ENCODE results near the gene DDIT3.
"Not testable (repeated sequence)": the region's sequence is repeated elsewhere in the genome, so short reads cannot be mapped to it uniquely, and the experiment has no call there.

The DDIT3 gene

DNA sequence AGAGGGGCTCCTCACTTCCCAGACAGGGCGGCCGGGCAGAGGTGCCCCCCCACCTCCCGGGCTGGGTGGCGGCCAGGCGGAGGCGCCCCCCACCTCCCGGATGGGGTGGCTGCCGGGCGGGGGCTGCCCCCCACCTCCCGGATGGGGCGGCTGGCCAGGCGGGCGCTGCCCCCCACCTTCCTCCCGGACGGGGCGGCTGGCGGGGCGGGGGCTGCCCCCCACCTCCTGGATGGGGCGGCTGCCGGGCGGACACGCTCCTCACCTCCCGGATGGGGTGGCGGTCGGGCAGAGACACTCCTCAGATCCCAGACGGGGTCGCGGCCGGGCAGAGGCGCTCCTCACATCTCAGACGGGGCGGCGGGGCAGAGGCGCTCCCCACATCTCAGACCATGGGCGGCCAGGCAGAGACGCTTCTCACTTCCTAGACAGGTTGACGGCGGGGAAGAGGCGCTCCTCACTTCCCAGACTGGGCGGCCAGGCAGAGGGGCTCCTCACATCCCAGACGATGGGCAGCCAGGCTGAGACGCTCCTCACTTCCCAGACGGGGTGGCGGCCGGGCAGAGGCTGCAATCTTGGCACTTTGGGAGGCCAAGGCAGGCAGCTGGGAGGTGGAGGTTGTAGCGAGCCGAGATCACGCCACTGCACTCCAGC is 25.1 kb downstream of the DDIT3 start:
- H3K27me3 Mint-ChIP-seq; H3K4me3 Mint-ChIP-seq; H3K9me3 Mint-ChIP-seq (ENCODE audit: low read depth); H3K27ac Mint-ChIP-seq: not testable (repeated sequence)
- H3K4me1 Mint-ChIP-seq (ENCODE audit: low read depth): peaks cover 17% of the 10 kb centered on the region
- H3K36me3 Mint-ChIP-seq: peaks cover 21% of the 10 kb centered on the region

DNA sequence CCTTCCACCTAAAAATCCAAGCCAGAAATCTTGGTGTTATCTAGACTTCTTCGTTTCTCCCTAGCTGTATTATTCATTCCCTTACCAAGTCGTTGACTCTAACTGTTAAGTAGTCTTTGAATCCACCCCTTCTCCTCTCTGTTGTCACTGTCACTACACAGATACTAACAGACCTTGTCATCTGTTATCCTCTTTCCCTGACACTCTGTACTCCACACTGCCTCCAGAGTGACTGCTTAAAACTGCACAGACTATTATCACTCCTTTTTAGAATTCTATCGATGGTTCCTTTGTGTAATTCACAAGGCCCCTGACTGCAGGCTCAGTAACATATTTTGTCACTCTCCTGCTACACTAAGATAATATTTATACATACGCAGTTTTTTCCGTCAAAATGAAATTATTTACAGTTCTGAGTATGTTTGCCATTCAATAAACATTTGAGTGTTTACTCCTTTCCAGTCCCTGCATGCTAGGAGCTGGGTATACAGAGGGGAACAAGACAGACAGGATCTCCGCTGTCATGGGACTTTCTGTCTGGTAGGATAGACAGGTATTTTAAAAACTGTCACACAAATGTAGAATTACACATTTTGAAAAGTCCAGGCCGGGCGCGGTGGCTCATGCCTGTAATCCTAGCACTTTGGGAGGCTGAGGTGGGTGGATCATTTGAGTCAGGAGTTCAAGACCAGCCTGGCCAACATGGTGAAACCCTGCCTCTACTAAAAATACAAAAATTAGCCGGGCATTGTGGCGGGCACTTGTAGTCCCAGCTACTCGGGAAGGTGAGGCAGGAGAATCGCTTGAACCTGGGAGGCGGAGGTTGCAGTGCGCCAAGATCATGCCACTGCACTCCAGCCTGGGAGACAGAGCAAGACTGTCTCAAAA is 28.7 kb downstream of the DDIT3 start:
- Mint-ChIP-seq H3K4me1 (ENCODE audit: low read depth) (peaks cover 28% of the 10 kb centered on the region), H3K27me3 (no peaks in the 10 kb centered on the region), H3K9me3 (ENCODE audit: low read depth) (no peaks in the 10 kb centered on the region), H3K27ac (peak overlapping the region; percentile 76), H3K4me3 (peak overlapping the region; percentile 66), H3K36me3 (peaks cover 17% of the 10 kb centered on the region)

DNA sequence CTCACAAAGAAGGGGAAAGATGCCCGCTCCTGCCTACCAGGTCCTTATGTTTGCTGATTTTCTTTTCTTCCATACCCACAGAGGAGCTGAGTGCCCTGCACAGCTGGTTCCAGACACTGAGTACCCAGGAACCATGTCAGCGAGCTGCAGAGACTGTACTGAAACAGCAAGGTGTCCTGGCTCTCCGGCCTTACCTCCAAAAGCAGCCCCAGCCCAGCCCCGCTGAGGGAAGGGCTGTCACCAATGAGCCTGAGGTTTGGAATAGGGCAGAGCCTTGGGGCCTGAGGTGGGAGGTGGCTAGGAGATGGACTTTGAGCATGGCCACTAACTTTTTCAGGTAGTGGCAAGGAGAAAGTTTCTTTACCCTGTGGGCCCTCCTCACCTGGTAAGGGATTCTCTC is 30.2 kb downstream of the DDIT3 start:
- Mint-ChIP-seq H3K4me3 (peak overlapping the region; percentile 90), H3K27ac (no peak overlapping the region), H3K4me1 (ENCODE audit: low read depth) (peaks cover 28% of the 10 kb centered on the region), H3K36me3 (peaks cover 17% of the 10 kb centered on the region), H3K27me3 (no peaks in the 10 kb centered on the region), H3K9me3 (ENCODE audit: low read depth) (no peaks in the 10 kb centered on the region)

DNA sequence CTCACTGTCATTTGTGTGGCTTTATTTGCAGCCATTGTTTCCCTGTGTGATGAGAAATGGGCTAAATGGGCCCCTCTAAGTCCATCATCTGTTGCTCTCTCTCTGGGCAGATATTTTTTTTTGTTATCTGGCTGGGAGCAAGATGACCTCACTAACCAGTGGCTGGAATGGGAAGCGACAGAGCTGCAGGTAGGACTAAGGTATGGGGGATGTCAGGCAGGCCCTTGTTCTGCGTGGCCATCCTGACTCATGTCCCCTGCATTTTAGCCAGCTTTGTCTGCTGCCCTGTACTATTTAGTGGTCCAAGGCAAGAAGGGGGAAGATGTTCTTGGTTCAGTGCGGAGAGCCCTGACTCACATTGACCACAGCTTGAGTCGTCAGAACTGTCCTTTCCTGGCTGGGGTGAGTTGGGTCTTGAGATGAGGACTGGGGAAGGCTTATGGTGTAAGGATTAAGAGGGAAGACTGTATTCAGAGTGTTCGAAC is 31.1 kb downstream of the DDIT3 start:
- H3K9me3 Mint-ChIP-seq (ENCODE audit: low read depth): no peaks in the 10 kb centered on the region
- H3K4me1 Mint-ChIP-seq (ENCODE audit: low read depth): peaks cover 28% of the 10 kb centered on the region
- no peaks in the 10 kb centered on the region for H3K27me3 Mint-ChIP-seq
- peak overlapping the region; percentile 90 for H3K4me3 Mint-ChIP-seq
- peaks cover 17% of the 10 kb centered on the region for H3K36me3 Mint-ChIP-seq
- H3K27ac Mint-ChIP-seq: peak overlapping the region; percentile 98

DNA sequence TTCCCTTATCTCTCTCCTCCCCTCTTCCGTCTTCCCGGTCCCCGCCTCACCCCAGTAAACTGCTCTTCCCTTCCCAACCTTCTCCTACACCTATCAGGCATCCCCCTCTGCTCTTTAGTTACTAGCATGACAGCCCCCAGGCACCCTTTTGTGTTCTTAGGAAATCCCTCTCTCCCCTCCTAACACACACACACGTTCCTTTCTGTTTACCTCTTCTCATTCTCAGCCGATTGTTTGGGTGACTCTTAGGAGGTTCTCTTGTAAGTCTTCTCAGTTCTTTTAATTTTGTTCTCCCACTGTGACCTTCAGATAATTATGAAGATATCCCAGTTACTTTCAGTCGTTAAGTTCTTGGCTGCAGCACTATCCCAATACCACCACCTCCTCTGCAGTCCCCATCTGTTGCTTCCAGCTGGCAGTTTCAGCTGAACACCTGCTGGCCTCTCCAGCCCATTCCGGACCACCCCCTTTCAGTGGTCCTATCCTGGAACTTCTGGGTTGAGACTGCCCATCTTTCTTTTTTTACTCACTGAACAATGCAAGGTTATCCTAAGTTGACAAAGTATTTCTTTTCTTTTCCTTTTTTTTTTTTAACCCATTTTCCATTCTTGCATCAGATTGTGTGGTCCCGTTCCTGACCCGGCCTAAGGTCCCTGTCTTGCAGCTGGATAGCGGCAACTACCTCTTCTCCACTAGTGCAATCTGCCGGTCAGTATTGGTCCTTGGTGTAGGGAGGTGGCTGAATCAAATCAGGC is 31.7 kb downstream of the DDIT3 start:
- H3K27ac Mint-ChIP-seq: peak overlapping the region; percentile 98
- no peaks in the 10 kb centered on the region for H3K27me3 Mint-ChIP-seq
- no peaks in the 10 kb centered on the region for H3K9me3 Mint-ChIP-seq (ENCODE audit: low read depth)
- peak overlapping the region; percentile 90 for H3K4me3 Mint-ChIP-seq
- H3K36me3 Mint-ChIP-seq: peaks cover 17% of the 10 kb centered on the region
- peaks cover 28% of the 10 kb centered on the region for H3K4me1 Mint-ChIP-seq (ENCODE audit: low read depth)

DNA sequence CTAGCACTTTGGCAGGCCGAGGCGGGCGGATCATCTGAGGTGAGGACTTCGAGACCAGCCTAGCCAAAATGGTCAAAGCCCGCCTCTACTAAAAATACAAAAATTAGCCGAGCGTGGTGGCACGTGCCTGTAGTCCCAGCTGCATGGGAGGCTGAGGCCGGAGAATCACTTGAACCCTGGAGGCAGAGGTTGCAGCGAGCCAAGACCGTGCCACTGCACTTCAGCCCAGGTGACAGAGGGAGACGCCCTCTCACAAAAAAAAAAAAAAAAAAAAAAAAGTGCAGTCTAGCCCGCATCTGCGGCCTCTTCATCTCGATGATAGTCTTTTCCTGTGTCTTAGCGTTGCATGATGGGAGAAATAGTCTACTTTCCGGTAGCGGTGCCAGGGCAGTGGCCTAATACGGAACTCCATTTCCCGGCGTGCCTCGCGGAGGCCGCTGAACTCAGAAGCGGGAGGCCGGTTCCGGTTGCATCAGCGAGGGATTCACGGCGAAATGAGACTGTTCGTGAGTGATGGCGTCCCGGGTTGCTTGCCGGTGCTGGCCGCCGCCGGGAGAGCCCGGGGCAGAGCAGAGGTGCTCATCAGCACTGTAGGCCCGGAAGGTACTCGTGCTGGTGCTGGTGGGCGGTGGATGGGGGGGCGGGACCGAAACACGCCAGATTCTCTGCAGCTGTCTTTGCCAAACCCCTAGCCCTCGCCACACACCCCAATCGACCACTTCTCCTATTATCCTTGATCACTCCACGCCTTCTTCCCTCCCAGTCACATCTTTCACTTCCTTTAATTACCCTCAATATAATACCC is 32.5 kb downstream of the DDIT3 start, which contains the start of gene MARS1:
Gene MARS1 (plus strand): TSS at position 472 of the 805 bp plus-strand sequence. CDS start 23 bp downstream, at position 495.
- Mint-ChIP-seq H3K4me3 (peak within 1 kb of the TSS; percentile 90), H3K27ac (peak within 1 kb of the TSS; percentile 98), H3K36me3 (peaks cover 15% of the 10 kb centered on the region), H3K9me3 (ENCODE audit: low read depth) (no peaks in the 10 kb centered on the region), H3K27me3 (no peaks in the 10 kb centered on the region), H3K4me1 (ENCODE audit: low read depth) (peaks cover 31% of the 10 kb centered on the region)

DNA sequence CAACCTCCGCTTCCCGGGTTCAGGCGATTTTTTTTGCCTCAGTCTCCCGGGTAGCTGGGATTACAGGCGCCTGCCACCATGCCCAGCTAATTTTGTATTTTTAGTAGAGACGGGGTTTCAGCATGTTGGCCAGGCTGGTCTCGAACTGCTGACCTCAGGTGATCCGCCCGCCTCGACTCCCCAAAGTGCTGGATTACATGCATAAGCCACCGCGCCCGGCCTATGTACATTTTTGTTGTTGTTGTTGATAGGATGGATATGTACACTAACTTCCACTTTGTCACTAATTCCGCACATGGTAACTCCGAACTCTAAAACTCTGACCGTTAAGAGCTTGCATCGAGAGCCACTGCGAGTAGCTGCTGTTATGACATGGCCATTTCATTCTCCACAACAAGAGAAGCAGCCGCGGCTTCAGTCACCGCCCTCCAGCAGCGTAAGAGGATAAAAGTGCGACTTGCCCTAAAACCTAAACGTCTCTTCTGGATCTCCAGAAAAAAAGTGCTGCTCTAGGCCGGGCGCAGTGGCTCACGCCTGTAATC is 33.2 kb downstream of the DDIT3 start:
- Mint-ChIP-seq H3K4me1 (ENCODE audit: low read depth) (peaks cover 31% of the 10 kb centered on the region), H3K36me3 (peaks cover 12% of the 10 kb centered on the region), H3K4me3 (no peak overlapping the region), H3K27me3 (no peaks in the 10 kb centered on the region), H3K9me3 (ENCODE audit: low read depth) (no peaks in the 10 kb centered on the region), H3K27ac (peak overlapping the region; percentile 98)

DNA sequence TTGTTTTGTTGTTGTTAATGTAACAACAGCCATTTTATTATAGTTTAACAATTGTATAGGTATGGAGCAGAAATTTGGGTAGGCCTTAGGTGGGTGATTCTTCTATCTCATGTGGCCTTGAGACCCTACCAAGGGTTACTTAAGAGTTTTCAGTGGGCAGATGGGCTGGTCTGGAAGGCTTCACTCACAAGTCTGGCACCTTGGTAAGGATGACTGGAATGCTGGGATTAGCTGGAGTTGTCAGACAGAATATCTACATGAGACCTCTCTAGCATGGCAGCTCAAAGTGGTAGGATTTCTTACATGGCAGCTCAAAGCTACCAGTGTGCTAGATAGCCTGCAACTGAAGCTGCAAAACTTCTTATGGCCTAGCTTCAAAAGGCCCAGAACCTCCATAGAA is 34.6 kb downstream of the DDIT3 start:
- Mint-ChIP-seq H3K27me3 (no peaks in the 10 kb centered on the region), H3K9me3 (ENCODE audit: low read depth) (no peaks in the 10 kb centered on the region), H3K27ac (no peak overlapping the region), H3K36me3 (peaks cover 10% of the 10 kb centered on the region), H3K4me1 (ENCODE audit: low read depth) (peaks cover 39% of the 10 kb centered on the region), H3K4me3 (no peak overlapping the region)

DNA sequence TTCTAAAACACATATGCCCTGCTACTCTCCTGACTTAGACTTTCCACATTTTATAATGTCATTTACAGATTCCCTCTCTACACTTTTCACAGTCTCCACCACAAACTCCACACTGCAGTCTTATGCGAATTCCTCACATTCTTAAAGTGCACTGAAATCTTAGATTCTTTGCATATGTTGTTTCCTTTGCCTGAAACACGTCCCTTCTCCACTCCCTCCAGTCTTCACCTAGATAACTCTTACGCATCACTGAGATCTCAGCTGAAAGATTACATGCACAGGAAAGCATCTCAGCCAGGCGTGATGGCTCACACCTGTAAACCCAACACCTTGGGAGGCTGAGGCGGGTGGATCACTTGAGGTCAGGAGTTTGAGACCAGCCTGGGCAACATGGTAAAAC is 36.8 kb downstream of the DDIT3 start:
- no peaks in the 10 kb centered on the region for H3K9me3 Mint-ChIP-seq (ENCODE audit: low read depth)
- H3K27me3 Mint-ChIP-seq: no peaks in the 10 kb centered on the region
- peaks cover 47% of the 10 kb centered on the region for H3K4me1 Mint-ChIP-seq (ENCODE audit: low read depth)
- peak overlapping the region; percentile 31 for H3K27ac Mint-ChIP-seq
- H3K4me3 Mint-ChIP-seq: no peak overlapping the region
- H3K36me3 Mint-ChIP-seq: peaks cover 2% of the 10 kb centered on the region

DNA sequence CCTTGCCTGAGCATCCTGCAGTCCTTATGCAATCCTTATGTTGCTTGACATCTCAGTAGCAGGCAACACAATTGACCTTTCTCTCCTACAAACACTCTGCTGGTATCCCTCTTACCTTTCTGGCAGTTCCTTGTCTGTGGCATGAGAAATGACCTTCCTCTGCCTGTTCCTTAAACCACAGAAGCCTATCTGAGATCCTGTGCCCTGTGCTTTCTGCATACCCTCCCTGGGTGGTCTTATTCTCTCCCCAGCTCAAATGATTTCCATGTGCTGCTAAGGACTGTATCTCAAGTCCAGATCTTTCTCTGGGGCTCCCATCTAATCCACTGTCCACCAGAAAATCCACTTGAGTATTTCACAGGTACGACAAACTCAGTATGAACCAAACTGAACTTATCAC is 38.6 kb downstream of the DDIT3 start:
- Mint-ChIP-seq H3K4me1 (ENCODE audit: low read depth) (peaks cover 56% of the 10 kb centered on the region), H3K4me3 (peak overlapping the region; percentile 6), H3K36me3 (peaks cover 2% of the 10 kb centered on the region), H3K9me3 (ENCODE audit: low read depth) (no peaks in the 10 kb centered on the region), H3K27me3 (no peaks in the 10 kb centered on the region), H3K27ac (peak overlapping the region; percentile 100)

DNA sequence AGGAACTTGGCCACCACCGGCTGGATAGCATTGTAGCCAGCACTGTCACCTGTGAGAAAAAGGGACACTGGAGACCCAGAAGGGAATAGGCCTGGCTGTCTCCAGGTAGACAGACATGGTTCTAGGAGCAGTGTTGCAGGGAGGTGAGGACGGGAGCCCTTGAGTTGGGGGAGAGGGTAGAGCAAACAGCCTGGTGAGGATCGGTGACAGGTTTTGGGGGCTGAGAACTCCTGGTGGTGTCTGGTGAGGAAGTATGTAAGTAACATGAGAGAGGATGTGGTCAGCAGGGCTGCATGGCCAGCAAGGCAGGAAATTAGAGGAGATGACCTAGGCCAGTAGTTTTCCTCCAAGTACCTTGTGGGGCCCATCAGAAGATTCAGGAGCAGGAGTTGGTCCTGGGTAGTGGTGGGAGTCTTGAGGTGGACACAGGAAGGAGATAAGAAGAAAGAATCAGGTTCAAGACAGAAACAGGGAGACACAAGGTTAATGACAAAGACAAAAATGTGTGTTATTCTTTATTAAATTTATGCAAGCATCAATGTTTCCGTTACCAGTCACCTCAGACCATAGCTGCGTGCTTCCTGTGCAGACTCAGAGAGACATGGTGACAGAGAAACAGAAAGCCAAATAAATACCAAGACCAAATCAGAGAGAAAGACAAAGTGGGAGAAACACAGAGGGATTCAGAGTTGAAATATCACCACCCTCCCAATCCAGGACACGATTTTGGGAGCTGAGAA is 40.8 kb downstream of the DDIT3 start, which contains the start of gene ARHGAP9:
Gene ARHGAP9 (minus strand): TSS at position 491 of the 740 bp plus-strand sequence. CDS start 460 bp downstream, at position 31.
- Mint-ChIP-seq H3K27ac (peak within 1 kb of the TSS; percentile 100), H3K9me3 (ENCODE audit: low read depth) (no peaks in the 10 kb centered on the region), H3K4me1 (ENCODE audit: low read depth) (peaks cover 71% of the 10 kb centered on the region), H3K27me3 (no peaks in the 10 kb centered on the region), H3K36me3 (peaks cover 4% of the 10 kb centered on the region), H3K4me3 (peak within 1 kb of the TSS; percentile 95)

DNA sequence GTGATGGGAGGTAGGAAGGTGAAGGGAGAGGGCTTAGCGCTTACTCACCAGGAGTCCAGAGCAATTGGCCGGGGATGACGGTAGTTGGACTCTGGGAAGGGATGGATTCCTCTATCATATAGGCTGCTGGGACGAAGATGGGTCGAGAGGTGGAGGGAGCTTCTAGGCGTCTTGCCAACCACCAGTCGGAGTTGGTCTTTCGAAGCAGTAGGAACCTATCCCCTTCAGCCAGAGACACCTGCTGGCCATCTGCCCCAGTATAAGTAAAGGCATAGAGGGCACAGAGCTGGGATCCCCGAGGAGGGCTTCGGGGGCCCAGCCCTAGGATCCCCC is 41.3 kb downstream of the DDIT3 start:
- Mint-ChIP-seq H3K4me1 (ENCODE audit: low read depth) (peaks cover 76% of the 10 kb centered on the region), H3K4me3 (peak overlapping the region; percentile 95), H3K9me3 (ENCODE audit: low read depth) (no peaks in the 10 kb centered on the region), H3K36me3 (peaks cover 7% of the 10 kb centered on the region), H3K27me3 (no peaks in the 10 kb centered on the region), H3K27ac (peak overlapping the region; percentile 100)

Data from activated naive CD8-positive, alpha-beta T cell (primary cell).